ENCODE results near the gene SWAP70. TPM values are rescaled to one million over a fixed set of nuclear protein-coding genes. Genes with fewer than 3 reads are reported as not detected.

The SWAP70 gene
- total RNA-seq, 1 experiment from 2014 or later: 18.6 TPM

DNA sequence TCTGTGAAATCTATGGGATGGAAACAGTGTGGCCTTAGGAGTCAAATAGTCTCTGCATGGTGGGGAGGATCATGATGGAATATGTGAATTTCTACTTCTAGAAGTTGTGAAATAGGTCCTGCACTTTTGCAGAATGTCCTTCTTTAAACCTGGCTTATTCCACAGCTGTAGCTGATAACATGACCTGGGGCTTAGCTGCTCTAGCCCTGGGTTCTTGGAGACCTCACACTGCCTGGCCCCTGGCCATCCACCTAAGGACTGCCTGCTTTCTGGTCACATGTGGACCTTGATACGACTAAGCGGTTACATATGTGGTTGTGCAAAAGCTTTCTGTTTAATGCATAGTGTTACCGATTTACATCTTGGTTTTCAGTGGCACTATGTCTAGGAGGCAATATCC, 88.2 kb downstream of the SWAP70 start:
- no peak for TF ChIP-seq EZH2 (IDR thresholded peaks at IDR 0.05; ENCODE audit: low read depth)
- TF ChIP-seq, protein P1, sequence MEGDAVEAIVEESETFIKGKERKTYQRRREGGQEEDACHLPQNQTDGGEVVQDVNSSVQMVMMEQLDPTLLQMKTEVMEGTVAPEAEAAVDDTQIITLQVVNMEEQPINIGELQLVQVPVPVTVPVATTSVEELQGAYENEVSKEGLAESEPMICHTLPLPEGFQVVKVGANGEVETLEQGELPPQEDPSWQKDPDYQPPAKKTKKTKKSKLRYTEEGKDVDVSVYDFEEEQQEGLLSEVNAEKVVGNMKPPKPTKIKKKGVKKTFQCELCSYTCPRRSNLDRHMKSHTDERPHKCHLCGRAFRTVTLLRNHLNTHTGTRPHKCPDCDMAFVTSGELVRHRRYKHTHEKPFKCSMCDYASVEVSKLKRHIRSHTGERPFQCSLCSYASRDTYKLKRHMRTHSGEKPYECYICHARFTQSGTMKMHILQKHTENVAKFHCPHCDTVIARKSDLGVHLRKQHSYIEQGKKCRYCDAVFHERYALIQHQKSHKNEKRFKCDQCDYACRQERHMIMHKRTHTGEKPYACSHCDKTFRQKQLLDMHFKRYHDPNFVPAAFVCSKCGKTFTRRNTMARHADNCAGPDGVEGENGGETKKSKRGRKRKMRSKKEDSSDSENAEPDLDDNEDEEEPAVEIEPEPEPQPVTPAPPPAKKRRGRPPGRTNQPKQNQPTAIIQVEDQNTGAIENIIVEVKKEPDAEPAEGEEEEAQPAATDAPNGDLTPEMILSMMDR (conservative IDR thresholded peaks at IDR 0.05): no peak
- intact Hi-C loops (cut with micrococcal nuclease; ENCODE audit: unreplicated experiment): no loop called here
- Histone ChIP-seq H2AFZ (no peak overlapping the region), H3K27ac (no peak overlapping the region), H3K27me3 (ENCODE audit: insufficient read depth, low read depth) (no peaks in the 10 kb centered on the region), H3K4me3 (no peak overlapping the region), H3F3A (ENCODE audit: insufficient read depth, low read depth) (no peaks in the 10 kb centered on the region; the same call in 1 of the 2 replicates), H3K9me3 (ENCODE audit: insufficient read depth, low read depth) (no peaks in the 10 kb centered on the region), H3K4me2 (no peak overlapping the region), H3K9me2 (ENCODE audit: insufficient read depth) (no peaks in the 10 kb centered on the region), H4K20me1 (ENCODE audit: insufficient read depth) (no peaks in the 10 kb centered on the region), H3K36me3 (ENCODE audit: low read depth) (no peaks in the 10 kb centered on the region), H3K79me2 (ENCODE audit: low read depth) (no peaks in the 10 kb centered on the region), H3K4me1 (replicated peaks; ENCODE audit: insufficient read depth) (peaks cover 9% of the 10 kb centered on the region)
- ChIA-PET CTCF (no interaction called here), POLR2A (ENCODE audit: unreplicated experiment) (no interaction called here)
- no TSS peak for BruUV-seq (replicated peaks)
- DNase-seq: no peak

DNA sequence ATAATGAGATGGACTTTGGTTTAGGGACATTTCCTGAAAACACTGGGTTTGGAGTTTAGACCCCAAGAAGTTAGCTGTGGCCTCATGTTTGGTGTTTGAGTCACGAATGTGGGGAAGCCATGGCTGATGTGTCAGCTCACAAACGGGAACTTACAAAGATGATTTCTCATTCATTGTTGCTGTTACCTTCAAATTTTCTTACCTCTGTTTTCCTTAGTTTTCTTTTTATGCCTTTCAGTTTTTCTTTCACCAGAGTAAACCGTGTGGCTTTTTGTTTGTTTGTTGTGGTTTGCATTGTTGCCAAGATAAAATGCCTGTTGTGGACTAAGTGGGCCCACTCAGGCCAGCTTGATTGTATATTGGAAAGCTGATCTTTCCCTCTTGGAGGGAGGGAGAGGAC, 89.1 kb downstream of the SWAP70 start:
- H3K27me3 ChIP-seq (ENCODE audit: insufficient read depth, low read depth): no peaks in the 10 kb centered on the region
- no peaks in the 10 kb centered on the region for H3K9me3 ChIP-seq (ENCODE audit: insufficient read depth, low read depth)
- H3K4me1 ChIP-seq (replicated peaks; ENCODE audit: insufficient read depth): peaks cover 14% of the 10 kb centered on the region
- BruUV-seq (replicated peaks): no TSS peak
- no peaks in the 10 kb centered on the region; the same call in 1 of the 2 replicates for H3F3A ChIP-seq (ENCODE audit: insufficient read depth, low read depth)
- ChIA-PET CTCF (no interaction called here), POLR2A (ENCODE audit: unreplicated experiment) (no interaction called here)
- intact Hi-C loops (cut with micrococcal nuclease; ENCODE audit: unreplicated experiment): no loop called here
- H3K4me2 ChIP-seq: no peak overlapping the region
- no peak overlapping the region for H3K27ac ChIP-seq
- H2AFZ ChIP-seq: no peak overlapping the region
- no peak overlapping the region for H3K4me3 ChIP-seq
- DNase-seq: no peak
- no peaks in the 10 kb centered on the region for H3K9me2 ChIP-seq (ENCODE audit: insufficient read depth)
- H3K36me3 ChIP-seq (ENCODE audit: low read depth): no peaks in the 10 kb centered on the region
- no peaks in the 10 kb centered on the region for H4K20me1 ChIP-seq (ENCODE audit: insufficient read depth)
- TF ChIP-seq, protein P1 (conservative IDR thresholded peaks at IDR 0.05): no peak
- TF ChIP-seq EZH2 (IDR thresholded peaks at IDR 0.05; ENCODE audit: low read depth): no peak
- no peaks in the 10 kb centered on the region for H3K79me2 ChIP-seq (ENCODE audit: low read depth)

DNA sequence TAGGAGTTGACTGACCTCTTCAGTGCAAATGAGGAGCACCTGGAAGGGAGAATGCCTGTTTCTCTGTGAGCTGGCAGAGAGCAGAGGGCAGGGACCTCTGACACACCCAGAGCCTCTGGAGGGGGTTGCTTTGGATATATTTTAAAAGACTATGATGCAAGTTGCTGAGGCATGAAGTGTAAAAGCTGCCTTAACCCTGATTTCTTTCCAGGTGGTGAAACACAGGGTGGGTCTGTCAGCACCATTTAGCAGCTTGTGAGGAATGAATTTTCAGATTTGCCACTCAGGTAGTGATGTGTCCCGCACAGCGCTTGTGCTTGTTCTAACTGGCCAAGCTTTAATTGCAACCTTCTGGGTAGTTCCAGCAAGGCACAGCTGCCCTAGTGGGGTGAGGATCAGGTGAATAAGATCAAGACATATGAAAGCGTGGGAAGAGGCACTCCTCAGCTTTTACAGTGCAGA, 90.2 kb downstream of the SWAP70 start:
- BruUV-seq (replicated peaks): no TSS peak
- Histone ChIP-seq H3K27ac (peak overlapping the region; percentile 23; the same call in 1 of the 2 replicates), H2AFZ (no peak overlapping the region), H3K9me3 (ENCODE audit: insufficient read depth, low read depth) (no peaks in the 10 kb centered on the region), H3K4me2 (no peak overlapping the region), H3F3A (ENCODE audit: insufficient read depth, low read depth) (peaks cover 2% of the 10 kb centered on the region; the same call in 1 of the 2 replicates), H3K4me3 (no peak overlapping the region), H3K27me3 (ENCODE audit: insufficient read depth, low read depth) (no peaks in the 10 kb centered on the region), H4K20me1 (ENCODE audit: insufficient read depth) (no peaks in the 10 kb centered on the region), H3K4me1 (replicated peaks; ENCODE audit: insufficient read depth) (peaks cover 16% of the 10 kb centered on the region), H3K79me2 (ENCODE audit: low read depth) (no peaks in the 10 kb centered on the region), H3K9me2 (ENCODE audit: insufficient read depth) (no peaks in the 10 kb centered on the region), H3K36me3 (ENCODE audit: low read depth) (no peaks in the 10 kb centered on the region)
- ChIA-PET CTCF (interaction anchor here (0.5 kb wide), 1 partner anchor 292 kb away, joined by 3 read pairs; no protein-coding TSS in a partner anchor), POLR2A (ENCODE audit: unreplicated experiment) (no interaction called here)
- TF ChIP-seq, protein P1 (conservative IDR thresholded peaks at IDR 0.05): no peak
- TF ChIP-seq EZH2 (IDR thresholded peaks at IDR 0.05; ENCODE audit: low read depth): no peak
- DNase-seq: no peak
- intact Hi-C loops (cut with micrococcal nuclease; ENCODE audit: unreplicated experiment): no loop called here

All from PC-9 (cell line).